OCI-M2 (cell line): ENCODE measurements around the gene ANKRD33B.
"Not testable (repeated sequence)": the region's sequence is repeated elsewhere in the genome, so short reads cannot be mapped to it uniquely, and the experiment has no call there.

Experiments used
- DNase-seq: peaks from one replicate; lab custom pipeline; 2025; ENCODE audit not compliant: unreplicated experiment; lab: John Stamatoyannopoulos, UW

The ANKRD33B gene

GRCh38 chr5:10612251-10612650, 48.4 kb downstream of the ANKRD33B start:
- DNase-seq = no peak

GRCh38 chr5:10615693-10616092, 51.8 kb downstream of the ANKRD33B start:
- DNase-seq = no peak

- no peak for DNase-seq
Observed at GRCh38 chr5:10617103-10617502, 53.2 kb downstream of the ANKRD33B start.

GRCh38 chr5:10618311-10618710, 54.4 kb downstream of the ANKRD33B start:
- DNase-seq = no peak

GRCh38 chr5:10619649-10620048, 55.8 kb downstream of the ANKRD33B start:
- no peak for DNase-seq

GRCh38 chr5:10620346-10620745, 56.5 kb downstream of the ANKRD33B start:
- DNase-seq = no peak

GRCh38 chr5:10621832-10622231, 58.0 kb downstream of the ANKRD33B start:
- no peak for DNase-seq

- DNase-seq = no peak
Observed at GRCh38 chr5:10622810-10623209, 58.9 kb downstream of the ANKRD33B start.

- DNase-seq = no peak
Observed at GRCh38 chr5:10623305-10623910, 59.5 kb downstream of the ANKRD33B start.

GRCh38 chr5:10624206-10624605, 60.3 kb downstream of the ANKRD33B start:
- no peak for DNase-seq

- no peak for DNase-seq
Observed at GRCh38 chr5:10624679-10625078, 60.8 kb downstream of the ANKRD33B start.

GRCh38 chr5:10625700-10626472, 62.0 kb downstream of the ANKRD33B start:
- DNase-seq = no peak

GRCh38 chr5:10626473-10627013, 62.7 kb downstream of the ANKRD33B start:
- DNase-seq = no peak

- no peak for DNase-seq
Observed at GRCh38 chr5:10627160-10627701, 63.4 kb downstream of the ANKRD33B start.

- no peak for DNase-seq
Observed at GRCh38 chr5:10628601-10629000, 64.7 kb downstream of the ANKRD33B start.

- DNase-seq = no peak
Observed at GRCh38 chr5:10629682-10630081, 65.8 kb downstream of the ANKRD33B start.

- DNase-seq = no peak
Observed at GRCh38 chr5:10630126-10630525, 66.3 kb downstream of the ANKRD33B start.

- DNase-seq = not testable (repeated sequence)
Observed at GRCh38 chr5:10630744-10631143, 66.9 kb downstream of the ANKRD33B start.

- no peak for DNase-seq
Observed at GRCh38 chr5:10631316-10631996, 67.6 kb downstream of the ANKRD33B start.

GRCh38 chr5:10632110-10632761, 68.4 kb downstream of the ANKRD33B start:
- DNase-seq = no peak
